ENCODE measurements around the gene PTPN22. TPM values are rescaled to one million over a fixed set of nuclear protein-coding genes. Genes with fewer than 3 reads are reported as not detected.

Gene PTPN22
- total and polyA plus RNA-seq, 9 of the 15 experiments (the other 6 are each of a cell fraction or from before 2014, with no cell fraction given): 0.45 to 4.6 (median 1.1) TPM

GRCh38 chr1:113860891-113861290, 10.6 kb downstream of the PTPN22 start (continued):
- TF ChIP-seq THAP7 (CRISPR knock-in tag; IDR thresholded peaks at IDR 0.05) (no peak), TAF1 (IDR thresholded peaks at IDR 0.05; ENCODE audit: control insufficient read depth, extremely low read depth, insufficient read depth, low read length, severe bottlenecking) (no peak), KDM5B (IDR thresholded peaks at IDR 0.05; ENCODE audit: insufficient replicate concordance, low read depth, low read length) (no peak), GMEB1 (CRISPR knock-in tag; IDR thresholded peaks at IDR 0.05) (no peak)

GRCh38 chr1:113859478-113860175, 11.9 kb downstream of the PTPN22 start:
- ATAC-seq (peak; percentile 81), FAIRE-seq (peak; percentile 23), DNase-seq (ENCODE audit: extremely low read depth in 1 of 4, low spot score in 3 of 4) (peak in 1 of 4 experiments; percentile 57)
- H3K9me3 ChIP-seq (replicated peaks; ENCODE audit: control insufficient read depth, insufficient read depth, low read depth, low read length): no peaks in the 10 kb centered on the region
- no peaks in the 10 kb centered on the region for H3K27me3 ChIP-seq (ENCODE audit: control insufficient read depth in 2 of 2, insufficient read depth in 2 of 2, low read length in 2 of 2)
- no peaks in the 10 kb centered on the region for H3K9me1 ChIP-seq (ENCODE audit: control insufficient read depth, insufficient read depth, low read length)
- no peaks in the 10 kb centered on the region for H4K20me1 ChIP-seq (replicated peaks; ENCODE audit: control insufficient read depth, insufficient read depth, low read length)
- peak overlapping the region; percentile 30 for H2AFZ ChIP-seq (ENCODE audit: low read depth, low read length)
- no peaks in the 10 kb centered on the region for H3K36me3 ChIP-seq (ENCODE audit: control insufficient read depth, insufficient read depth, low read length)
- in situ Hi-C loops (cut with MboI): no loop called here
- CTCF ChIA-PET (ENCODE audit: low intra/inter-chr PET ratio): no interaction called here
- H3K27ac ChIP-seq (ENCODE audit: extremely low read depth, low read depth, low read length): peak overlapping the region; percentile 19; the same call in 1 of the 3 replicates
- peak overlapping the region; percentile 32 for H3K4me2 ChIP-seq (ENCODE audit: insufficient read depth, low read length)
- BruUV-seq (replicated peaks): no TSS peak
- peak overlapping the region; percentile 1 to 33; a peak in 2 of 4 replicates for H3K9ac ChIP-seq (ENCODE audit: insufficient read depth in 1 of 2, low read depth in 2 of 2, low read length in 2 of 2)
- 8% methylated on average over 3 of the region's 3 CpGs for WGBS (ENCODE audit: insufficient coverage, low coverage, missing lambda C conversion rate)
- TF ChIP-seq SMARCB1 (IDR thresholded peaks at IDR 0.05; ENCODE audit: insufficient read length, low read depth): peak; percentile 89
- TF ChIP-seq ZNF512 (tag; IDR thresholded peaks at IDR 0.05): peak; percentile 34; the same call in 1 of the 2 replicates
- no peak for TF ChIP-seq PCBP2 (IDR thresholded peaks at IDR 0.05; ENCODE audit: low read depth, low read length, poor library complexity, severe bottlenecking)
- peak; percentile 33; the same call in 1 of the 2 replicates for TF ChIP-seq BHLHE40 (IDR thresholded peaks at IDR 0.05; ENCODE audit: low read length)
- 0 out of 2 replicates have a peak, but pooled peaks have one; percentile 30 for TF ChIP-seq CXXC5 (CRISPR knock-in tag; IDR thresholded peaks at IDR 0.05)
- peak; percentile 94 for TF ChIP-seq SPI1 (IDR thresholded peaks at IDR 0.05; ENCODE audit: borderline replicate concordance, low read depth, low read length)
- no peak for TF ChIP-seq ARHGAP35 (IDR thresholded peaks at IDR 0.05; ENCODE audit: partially characterized antibody)
- TF ChIP-seq HNRNPUL1 (IDR thresholded peaks at IDR 0.05; ENCODE audit: low read length): no peak
- TF ChIP-seq ZNF384 (IDR thresholded peaks at IDR 0.05; ENCODE audit: low read depth, low read length): peak; percentile 43
- POLR2A ChIA-PET: interaction anchor here (0.5 to 1.7 kb wide), 10 partner anchors 9 to 591 kb away, joined by 3 to 7 read pairs (median 4); no protein-coding TSS in a partner anchor
- H3K4me3 ChIP-seq: no peak overlapping the region
- H3K4me1 ChIP-seq (replicated peaks in 1 of 2; ENCODE audit: control insufficient read depth in 2 of 2, insufficient read depth in 2 of 2, low read length in 2 of 2): peaks cover 4 to 13% of the 10 kb centered on the region in 2 experiments; a peak in 3 of 5 replicates
- no peaks in the 10 kb centered on the region for H3K79me2 ChIP-seq (ENCODE audit: control insufficient read depth, insufficient read depth, low read length)
- intact Hi-C loops (cut with micrococcal nuclease): no loop called here

All from K562 (cell line).